Stimulated activated naive CD4-positive, alpha-beta T cell treated with Interleukin-2 at 50 U/mL for 16 hours (primary cell): Measurements from ENCODE around the gene PSMB3.

Source experiments
- DNase-seq: peaks from one replicate; lab custom pipeline; 2025; lab: John Stamatoyannopoulos, UW

PSMB3 gene

GRCh38 chr17:38752308-38753070, at the start of gene PSMB3:
Gene PSMB3 (plus strand): TSS chr17:38752741. CDS start chr17:38752827, 86 bp downstream.
- DNase-seq: peak; percentile 98

GRCh38 chr17:38702916-38703741, 49.4 kb upstream of the PSMB3 start:
- peak; percentile 36 for DNase-seq

DNA sequence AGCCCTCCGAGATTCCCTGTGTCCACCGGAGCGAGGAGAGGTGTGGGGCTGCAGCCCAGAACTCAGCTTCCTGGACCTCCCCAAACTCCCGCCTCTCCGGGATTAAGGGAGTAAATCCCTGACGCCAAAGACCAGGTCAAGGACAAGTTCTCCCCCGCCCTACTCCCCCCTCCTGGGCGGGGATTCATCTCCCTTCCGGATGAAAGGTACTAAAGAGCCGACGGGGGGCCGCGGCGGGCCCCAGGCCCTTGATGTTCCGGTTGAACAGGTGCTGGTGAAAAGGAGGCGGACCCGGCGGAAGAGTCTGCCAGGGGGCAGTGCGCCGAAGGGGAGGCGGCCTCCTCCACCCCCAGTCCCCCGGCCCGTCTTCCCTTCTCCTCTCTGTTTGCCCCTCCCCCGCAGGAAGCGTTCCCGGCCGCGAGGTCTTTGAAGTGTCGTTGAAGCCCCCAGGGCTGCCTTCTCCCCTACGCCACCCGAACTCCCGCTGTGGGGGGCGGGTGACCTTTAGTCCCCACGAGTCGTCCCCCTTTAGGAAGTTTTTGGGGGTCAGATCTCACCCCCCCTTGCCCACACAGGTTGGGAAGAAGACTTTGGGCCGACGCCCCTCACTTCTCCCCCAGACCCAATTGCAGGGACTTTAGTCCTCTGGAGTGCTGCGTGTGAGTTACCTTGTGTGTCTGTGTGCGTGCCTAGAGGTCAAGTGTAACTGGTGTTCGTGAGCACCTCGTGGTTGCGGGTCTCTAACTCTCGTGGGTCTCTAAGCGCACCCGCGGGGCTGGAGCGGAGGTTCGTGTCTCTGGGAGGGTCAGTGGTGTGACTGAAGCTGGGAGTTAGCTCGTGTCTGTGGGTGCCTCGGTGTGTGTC, 48.6 kb upstream of the PSMB3 start:
- peak; percentile 85 for DNase-seq

DNA sequence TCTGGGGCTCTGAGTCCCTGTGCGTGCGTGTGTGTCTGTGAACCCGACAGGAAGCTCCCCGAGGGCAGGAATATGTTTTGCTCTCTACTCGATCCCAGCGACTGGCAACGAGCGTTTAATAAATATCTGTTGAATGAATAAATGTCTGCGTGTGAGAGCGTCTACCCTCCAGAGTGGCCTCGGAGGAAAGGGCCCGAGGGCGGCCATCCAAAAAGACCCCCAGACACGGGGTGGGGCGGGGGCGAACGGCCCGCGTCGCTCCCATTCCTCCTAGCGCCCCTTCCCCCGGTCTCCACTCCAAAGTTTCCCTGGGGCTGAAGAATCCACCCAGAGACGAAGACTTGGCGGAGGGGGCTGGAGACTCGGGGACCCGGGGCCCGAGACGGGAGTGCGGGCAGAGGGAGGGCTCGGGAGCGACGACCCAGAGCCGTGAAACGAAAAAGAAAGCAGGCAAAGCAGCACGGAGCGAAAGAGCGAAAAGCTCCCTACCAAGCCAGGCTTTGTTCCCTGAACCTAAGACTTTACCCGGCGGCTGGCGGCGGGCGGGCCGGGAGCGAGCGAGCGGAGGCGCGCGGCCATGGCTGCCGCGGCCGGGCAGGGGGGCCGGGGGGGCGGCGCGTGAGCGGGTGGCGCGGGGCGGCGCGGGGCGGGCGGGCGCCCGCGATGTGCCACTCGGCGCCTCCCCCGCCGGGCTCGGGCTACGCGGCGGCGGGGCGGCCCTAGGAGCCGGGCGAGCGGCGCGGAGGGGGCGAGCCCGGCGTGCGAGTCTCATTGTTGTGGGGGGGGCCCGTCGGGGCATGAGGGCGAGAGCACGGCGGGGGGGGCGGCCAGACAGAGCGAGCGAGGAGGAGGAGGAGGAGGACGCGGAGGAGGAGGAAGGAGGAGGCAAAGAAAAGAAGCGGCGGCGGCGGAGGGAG, 47.7 kb upstream of the PSMB3 start, which contains the start of gene MLLT6:
Gene MLLT6 (plus strand): TSS at position 668 of the 917 bp plus-strand sequence. CDS start 360 bp downstream, outside the sequence.
- DNase-seq: peak; percentile 83

- DNase-seq: no peak
These were observed 47.1 kb upstream of the PSMB3 start for GRCh38 chr17:38705523-38705802.

DNA sequence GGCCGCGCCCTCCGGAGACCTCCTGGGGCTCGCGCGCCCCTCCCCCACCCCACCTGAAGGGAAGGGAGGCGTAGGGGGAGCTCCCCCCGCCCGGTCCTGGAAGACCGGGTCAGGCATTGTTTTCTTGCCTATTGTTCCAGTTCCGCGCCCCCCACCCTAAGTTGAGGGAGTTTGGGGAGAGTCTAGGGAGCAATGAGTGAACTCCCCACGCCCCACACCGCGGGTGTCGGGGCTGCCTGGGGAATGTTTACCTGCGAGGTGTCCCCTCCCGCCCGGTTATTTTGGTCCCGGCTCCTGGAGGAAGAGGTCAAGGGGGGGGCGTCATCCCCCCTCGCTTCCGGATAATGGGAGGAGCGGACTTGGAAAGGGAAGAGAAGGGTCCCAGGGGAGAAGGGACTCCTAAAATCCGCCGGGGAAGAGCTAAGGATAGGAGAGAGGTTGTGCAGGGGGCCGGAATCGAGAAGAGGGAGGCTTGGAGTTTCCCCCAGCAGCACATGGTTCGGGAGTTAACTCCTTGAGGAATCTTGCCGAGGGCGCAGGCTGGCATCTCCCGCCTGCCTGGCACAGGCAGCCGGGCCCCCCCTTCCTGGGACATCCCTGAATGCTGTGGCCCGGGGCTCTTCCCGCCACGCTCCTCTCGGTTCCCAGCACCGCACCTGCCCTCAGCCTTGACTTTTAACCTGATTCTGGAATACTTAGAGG, 46.6 kb upstream of the PSMB3 start:
- peak; percentile 40 for DNase-seq

- DNase-seq: peak; percentile 33
These were observed 45.9 kb upstream of the PSMB3 start for GRCh38 chr17:38706505-38707216.

DNA sequence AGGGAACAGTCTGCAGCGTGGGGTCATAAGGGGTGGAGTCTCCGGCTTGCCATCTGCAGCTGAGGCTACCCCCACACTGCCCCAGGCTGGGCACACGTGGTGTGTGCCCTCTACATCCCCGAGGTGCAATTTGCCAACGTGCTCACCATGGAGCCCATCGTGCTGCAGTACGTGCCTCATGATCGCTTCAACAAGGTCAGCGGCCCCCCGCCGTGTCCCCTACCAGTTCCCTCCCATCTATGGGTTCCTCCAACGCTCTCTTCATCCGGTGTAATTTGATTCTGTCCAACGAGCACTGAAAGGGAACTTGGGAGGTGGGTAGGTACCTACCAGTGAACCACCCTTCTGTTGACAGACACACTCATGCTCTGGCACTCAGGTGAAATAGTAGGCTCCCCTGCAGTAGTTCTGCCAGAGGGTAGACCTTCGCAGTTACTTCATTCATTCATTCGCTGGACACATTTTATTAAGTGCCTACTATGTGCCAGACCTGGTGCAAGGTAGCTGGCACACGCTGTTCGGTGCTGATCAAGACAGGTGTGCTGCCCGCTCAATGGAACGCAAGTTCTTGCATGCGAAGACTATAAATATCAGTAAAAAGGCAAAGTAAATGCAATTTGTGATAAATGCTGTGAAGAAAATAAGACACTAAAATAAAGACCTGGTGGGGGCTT, 44.7 kb upstream of the PSMB3 start:
- no peak for DNase-seq

GRCh38 chr17:38709104-38709820, 43.3 kb upstream of the PSMB3 start:
- DNase-seq: no peak

DNA sequence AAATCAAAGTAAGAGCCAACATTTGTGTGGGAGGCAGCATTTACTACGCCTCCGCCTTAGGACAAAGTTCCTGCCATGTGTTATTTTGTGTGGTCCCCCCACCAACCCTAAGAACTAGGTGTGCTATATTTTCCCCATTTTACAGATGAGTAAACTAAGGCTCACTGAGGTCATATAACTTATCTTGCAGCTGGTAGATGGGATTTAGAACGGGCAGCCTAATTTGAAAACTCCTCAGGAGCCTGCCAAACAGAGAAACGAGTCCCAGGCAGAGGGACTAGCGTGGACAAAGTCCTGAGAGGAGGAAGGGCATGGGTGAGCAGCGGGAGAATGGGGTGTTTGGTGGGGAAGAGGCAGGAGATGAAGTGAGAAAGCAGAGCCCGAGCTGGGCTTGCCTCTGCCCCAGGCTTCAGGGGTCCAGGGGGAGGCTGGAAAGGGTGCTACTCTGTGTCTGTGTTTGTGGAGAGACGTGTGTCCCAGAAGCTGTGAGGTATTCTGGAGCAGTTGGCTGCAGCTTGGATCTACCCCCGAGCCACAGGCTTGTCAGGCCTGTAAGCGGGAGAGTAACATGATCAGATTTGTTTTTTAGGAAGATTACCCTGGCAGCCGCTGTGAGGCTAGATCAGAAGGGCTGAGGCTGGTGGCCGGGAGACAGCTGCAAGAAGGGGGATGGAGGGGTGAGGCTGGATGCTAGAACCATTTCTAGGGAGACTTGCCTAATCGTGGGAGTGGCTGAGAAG, 42.5 kb upstream of the PSMB3 start:
- no peak for DNase-seq

- no peak for DNase-seq
These were observed 42.0 kb upstream of the PSMB3 start for GRCh38 chr17:38710604-38710962.

DNA sequence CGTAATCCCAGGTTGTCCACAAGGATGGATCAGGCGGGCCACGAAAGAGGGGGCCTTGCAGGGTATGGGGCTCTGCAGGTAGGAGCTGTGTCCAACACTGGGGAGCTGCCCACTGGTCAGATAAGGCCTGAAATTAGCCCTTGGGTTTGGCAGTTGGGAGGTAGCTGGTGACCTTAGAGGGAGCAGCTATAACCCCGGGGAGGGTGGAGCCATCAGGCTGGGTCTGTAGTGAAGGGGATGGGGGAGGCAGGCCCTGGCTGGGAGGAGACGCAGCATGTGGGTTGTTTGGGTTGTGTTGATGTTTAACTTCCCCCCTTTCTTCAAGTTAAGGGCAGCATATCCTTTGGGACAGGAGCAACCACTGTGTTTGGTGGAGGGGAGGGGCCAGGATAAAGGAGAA, 41.6 kb upstream of the PSMB3 start:
- no peak for DNase-seq

DNA sequence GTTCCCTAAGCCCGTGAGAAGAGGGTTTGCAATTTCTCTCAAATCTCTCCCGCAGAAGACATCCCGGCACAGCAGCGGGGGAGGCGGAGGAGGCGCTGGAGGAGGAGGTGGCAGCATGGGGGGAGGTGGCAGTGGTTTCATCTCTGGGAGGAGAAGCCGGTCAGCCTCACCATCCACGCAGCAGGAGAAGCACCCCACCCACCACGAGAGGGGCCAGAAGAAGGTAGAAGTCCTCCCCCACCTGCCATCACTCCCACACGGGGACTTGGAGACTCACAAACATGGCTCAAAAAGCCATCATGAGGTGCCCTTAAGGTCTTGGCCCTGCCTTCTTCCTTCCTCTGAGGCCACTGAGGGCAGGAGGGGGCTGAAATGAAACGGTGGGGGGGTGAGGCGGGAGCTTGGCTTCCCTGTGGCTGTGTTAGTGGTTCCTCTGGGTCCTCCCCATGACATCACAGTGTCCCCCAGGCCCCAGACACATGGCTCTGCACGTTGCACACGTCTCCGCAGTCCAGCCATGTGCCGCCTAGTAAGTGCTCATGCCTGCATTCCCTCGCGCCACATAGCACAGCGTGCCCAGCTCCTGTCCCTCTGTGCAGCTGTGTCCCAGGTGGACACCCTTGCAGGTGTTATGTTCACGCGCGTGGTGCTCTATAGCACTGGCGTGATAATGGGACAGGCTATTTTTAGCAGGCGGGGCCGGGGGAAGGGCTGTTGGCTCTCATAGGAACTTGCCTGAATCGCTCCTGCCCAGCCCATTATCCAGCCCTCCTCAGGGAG, 40.6 kb upstream of the PSMB3 start:
- no peak for DNase-seq

DNA sequence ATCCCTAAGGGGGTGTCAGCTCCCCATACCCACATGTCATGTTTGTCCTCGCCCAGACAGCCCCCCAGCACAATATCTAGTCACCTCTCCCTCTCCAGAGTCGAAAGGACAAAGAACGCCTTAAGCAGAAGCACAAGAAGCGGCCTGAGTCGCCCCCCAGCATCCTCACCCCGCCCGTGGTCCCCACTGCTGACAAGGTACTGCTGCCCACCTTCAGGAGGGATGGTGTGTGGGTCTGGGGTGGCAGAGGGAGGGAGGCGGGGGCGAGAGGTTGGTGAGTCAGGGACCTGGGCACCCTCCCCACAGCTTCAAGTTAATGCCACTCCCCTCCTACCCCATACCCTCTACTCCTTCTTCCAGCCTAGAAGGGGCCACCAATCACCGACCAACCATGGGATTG, 39.9 kb upstream of the PSMB3 start:
- DNase-seq: no peak

GRCh38 chr17:38713456-38714075, 39.0 kb upstream of the PSMB3 start:
- no peak for DNase-seq

DNA sequence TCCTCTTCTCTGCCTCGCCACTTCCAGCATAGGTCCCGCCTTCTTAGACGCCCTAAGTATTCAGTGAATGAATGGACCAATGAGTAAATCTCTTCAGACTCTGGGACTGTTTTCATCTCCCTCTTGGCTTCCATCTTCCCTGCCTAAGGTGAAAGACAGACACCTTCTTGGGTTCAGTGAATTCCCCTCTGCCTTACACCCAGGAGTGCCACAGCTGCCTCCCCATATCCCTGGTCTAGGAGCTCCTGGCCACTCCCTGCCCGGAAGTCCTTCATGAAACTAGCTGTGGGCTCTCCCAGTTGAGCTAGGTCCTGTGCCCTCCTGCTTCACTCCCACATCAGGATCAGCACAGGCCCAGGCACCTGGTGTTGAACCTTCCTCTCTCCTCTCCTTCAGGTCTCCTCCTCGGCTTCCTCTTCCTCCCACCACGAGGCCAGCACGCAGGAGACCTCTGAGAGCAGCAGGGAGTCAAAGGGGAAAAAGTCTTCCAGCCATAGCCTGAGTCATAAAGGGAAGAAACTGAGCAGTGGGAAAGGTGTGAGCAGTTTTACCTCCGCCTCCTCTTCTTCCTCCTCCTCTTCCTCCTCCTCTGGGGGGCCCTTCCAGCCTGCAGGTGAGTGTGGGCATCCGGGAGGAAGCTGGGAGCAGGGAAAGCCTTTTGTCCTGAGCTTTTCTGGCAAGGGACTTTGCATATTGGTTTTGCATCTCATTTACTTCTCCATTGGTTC, 37.2 kb upstream of the PSMB3 start:
- no peak for DNase-seq
